Fibroblast of mammary gland (primary cell): Measurements from ENCODE around the gene WDR37.

Experiments used
- DNase-seq: peaks from one replicate; pipeline ENCODE4 v3.0.0-alpha.2; 2010; ENCODE audit warnings: low read depth
- H3K4me3 ChIP-seq: 2 replicates; pipeline ENCODE4 v1.5.1; 2011; ENCODE audit warnings: low read depth, mild to moderate bottlenecking, low read length, moderate library complexity; ENCODE audit not compliant: control insufficient read depth
- TF ChIP-seq, protein P1 (sequence below): conservative IDR thresholded peaks from 2 replicates; pipeline ENCODE4 v1.5.1; 2011; ENCODE audit warnings: low read depth, low read length, inconsistent platforms; ENCODE audit not compliant: control insufficient read depth, insufficient read depth

Gene WDR37

DNA sequence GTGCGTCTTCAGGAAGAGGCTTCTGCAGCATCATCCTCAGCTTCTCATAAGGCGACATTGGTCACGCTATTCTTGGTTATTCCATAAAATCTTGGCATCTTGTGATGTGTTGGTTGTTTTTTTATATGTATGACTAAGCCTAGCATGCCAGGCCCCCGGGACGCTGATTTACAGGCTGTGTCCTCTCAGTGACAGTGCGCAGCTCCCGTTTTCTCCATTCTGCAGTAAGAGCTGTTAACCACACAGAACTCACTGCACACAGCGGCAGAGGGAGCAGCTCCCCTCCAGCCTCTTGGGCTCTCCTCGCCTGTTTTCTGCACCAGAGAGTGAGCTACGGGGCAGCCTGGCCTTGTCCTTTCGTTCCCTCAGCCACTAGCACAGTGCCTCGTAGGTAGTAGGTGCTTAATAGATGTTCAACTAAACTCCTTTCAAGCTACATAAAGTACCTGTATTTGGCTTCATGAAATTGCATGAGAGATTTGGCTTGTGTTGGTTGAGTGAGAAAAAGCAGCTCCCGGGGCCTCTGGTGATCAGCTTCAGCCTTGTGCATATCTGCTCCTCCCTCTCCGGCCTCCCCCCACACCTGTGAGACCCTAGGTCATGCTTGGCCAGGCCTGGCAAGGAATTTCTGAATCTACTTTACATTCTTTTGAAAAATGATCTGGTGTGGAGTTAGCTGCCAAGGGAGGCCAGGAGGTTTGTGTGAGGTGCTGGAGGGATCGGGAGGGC, 116.2 kb downstream of the WDR37 start:
- DNase-seq: no peak
- no peak overlapping the region for H3K4me3 ChIP-seq

DNA sequence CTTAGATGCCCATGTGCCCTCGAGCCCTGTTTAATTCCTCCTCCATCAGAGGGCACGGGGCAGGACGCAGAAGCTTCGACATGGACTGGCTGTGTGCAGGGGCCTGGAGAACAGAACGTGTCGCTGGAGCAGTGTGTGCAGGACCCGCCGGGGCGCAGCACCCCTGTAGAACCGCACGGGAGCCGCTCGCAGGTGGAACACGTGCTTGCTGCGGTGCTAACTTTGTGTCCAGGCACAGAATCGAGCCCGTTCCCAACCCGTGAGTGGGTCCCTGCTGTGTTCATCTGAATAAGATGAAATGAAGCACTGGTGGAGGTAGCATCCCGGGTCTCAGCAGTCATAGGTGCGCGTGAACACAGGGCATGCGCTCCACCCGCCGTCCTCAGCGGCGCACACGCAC, 116.9 kb downstream of the WDR37 start:
- DNase-seq: no peak
- H3K4me3 ChIP-seq: no peak overlapping the region
- TF ChIP-seq, protein P1, sequence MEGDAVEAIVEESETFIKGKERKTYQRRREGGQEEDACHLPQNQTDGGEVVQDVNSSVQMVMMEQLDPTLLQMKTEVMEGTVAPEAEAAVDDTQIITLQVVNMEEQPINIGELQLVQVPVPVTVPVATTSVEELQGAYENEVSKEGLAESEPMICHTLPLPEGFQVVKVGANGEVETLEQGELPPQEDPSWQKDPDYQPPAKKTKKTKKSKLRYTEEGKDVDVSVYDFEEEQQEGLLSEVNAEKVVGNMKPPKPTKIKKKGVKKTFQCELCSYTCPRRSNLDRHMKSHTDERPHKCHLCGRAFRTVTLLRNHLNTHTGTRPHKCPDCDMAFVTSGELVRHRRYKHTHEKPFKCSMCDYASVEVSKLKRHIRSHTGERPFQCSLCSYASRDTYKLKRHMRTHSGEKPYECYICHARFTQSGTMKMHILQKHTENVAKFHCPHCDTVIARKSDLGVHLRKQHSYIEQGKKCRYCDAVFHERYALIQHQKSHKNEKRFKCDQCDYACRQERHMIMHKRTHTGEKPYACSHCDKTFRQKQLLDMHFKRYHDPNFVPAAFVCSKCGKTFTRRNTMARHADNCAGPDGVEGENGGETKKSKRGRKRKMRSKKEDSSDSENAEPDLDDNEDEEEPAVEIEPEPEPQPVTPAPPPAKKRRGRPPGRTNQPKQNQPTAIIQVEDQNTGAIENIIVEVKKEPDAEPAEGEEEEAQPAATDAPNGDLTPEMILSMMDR: no peak

More for the DNA sequence above, 116.2 kb downstream of the WDR37 start:
- TF ChIP-seq, protein P1: no peak

DNA sequence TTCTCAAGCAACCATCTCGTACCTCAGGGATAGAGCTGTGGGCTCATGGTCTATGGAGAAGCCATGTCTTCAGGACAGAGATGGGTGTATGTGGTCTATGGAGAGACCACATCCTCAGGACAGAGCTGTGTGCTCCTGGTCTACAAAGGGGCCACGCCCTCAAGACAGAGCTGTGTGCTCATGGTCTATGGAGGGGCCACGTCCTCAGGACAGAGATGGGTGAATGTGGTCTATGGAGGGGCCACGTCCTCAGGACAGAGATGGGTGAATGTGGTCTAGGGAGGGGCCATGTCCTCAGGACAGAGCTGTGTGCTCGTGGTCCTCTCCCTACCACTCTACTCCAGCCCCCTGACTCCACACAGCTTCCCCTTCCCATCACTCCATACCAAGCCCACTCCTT, 117.8 kb downstream of the WDR37 start:
- DNase-seq: no peak
- H3K4me3 ChIP-seq: no peak overlapping the region
- TF ChIP-seq, protein P1: no peak

- no peak overlapping the region for H3K4me3 ChIP-seq
- TF ChIP-seq, protein P1: no peak
- no peak for DNase-seq
Measured at GRCh38 chr10:1175956-1176565, 119.9 kb downstream of the WDR37 start.

GRCh38 chr10:1177936-1178335, 121.8 kb downstream of the WDR37 start:
- no peak overlapping the region for H3K4me3 ChIP-seq
- TF ChIP-seq, protein P1: no peak
- DNase-seq: no peak

DNA sequence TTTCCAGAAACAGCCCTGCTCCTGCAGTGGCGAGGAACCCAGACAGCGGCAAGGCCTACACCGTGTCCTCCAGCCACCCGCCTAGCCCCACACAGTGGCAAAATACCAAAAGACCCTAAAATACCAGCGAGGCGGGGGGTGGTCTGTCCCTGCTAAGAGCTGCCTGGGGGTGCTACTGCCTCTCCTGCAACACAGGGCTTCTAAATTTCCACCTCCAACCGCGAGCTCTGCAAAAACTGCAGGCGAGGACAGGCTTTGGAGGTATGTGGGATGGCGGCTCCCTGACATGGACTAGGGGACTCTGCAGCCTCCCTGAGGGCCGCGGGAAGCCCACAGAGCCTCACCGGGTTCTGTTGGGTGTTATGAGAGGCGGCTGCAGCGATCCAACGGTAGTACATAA, 122.3 kb downstream of the WDR37 start:
- H3K4me3 ChIP-seq: no peak overlapping the region
- TF ChIP-seq, protein P1: no peak
- no peak for DNase-seq
